ENCODE results near the gene DAB2IP.

Gene DAB2IP

GRCh38 chr9:121807823-121808278 lies 156.4 kb downstream of the DAB2IP start:
- POLR2A ChIA-PET (ENCODE audit: low non-redundant PET): no interaction called here
- CTCF ChIA-PET: interaction anchor here (0.5 to 0.6 kb wide), 2 partner anchors 108 to 226 kb away, joined by 3 to 4 read pairs; no protein-coding TSS in a partner anchor
- TF ChIP-seq CTCF (conservative IDR thresholded peaks at IDR 0.05; ENCODE audit: low read depth): no peak
- no peak for DNase-seq (ENCODE audit: low spot score)
- no peak overlapping the region for H3K27ac ChIP-seq

GRCh38 chr9:121808781-121809180 lies 157.3 kb downstream of the DAB2IP start:
- no peak for DNase-seq (ENCODE audit: low spot score)
- POLR2A ChIA-PET (ENCODE audit: low non-redundant PET): interaction anchor here (0.6 kb wide), 1 partner anchor 206 kb away, joined by 3 read pairs; no protein-coding TSS in a partner anchor
- CTCF ChIA-PET: interaction anchor here (0.5 to 0.6 kb wide), 2 partner anchors 109 to 227 kb away, joined by 3 to 4 read pairs; no protein-coding TSS in a partner anchor
- TF ChIP-seq CTCF (conservative IDR thresholded peaks at IDR 0.05; ENCODE audit: low read depth): no peak
- H3K27ac ChIP-seq: no peak overlapping the region

- DNase-seq (ENCODE audit: low spot score): no peak
- TF ChIP-seq CTCF (conservative IDR thresholded peaks at IDR 0.05; ENCODE audit: low read depth): no peak
- POLR2A ChIA-PET (ENCODE audit: low non-redundant PET): no interaction called here
- CTCF ChIA-PET: no interaction called here
- no peak overlapping the region for H3K27ac ChIP-seq
Observed at GRCh38 chr9:121809356-121810050, 158.1 kb downstream of the DAB2IP start.

DNA sequence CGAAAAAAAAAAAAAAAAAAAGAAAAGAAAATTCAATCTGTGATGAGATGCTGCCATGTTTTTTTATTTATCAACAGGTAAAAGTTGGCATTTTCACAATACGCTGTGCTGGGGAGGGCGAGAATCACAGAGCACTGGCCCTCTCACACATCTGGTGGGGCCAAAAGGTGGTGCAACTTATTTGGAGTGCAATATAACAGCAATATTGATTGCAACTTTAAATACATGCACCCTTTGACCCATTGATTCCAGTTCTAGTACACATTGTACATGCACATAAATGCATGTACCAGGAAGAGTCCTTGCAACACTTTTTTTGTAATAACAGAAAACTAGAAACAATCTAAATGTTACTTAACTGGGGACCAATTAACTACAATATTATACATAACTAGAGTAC lies 159.1 kb downstream of the DAB2IP start:
- H3K27ac ChIP-seq: no peak overlapping the region
- DNase-seq (ENCODE audit: low spot score): no peak
- CTCF ChIA-PET: no interaction called here
- TF ChIP-seq CTCF (conservative IDR thresholded peaks at IDR 0.05; ENCODE audit: low read depth): no peak
- POLR2A ChIA-PET (ENCODE audit: low non-redundant PET): no interaction called here

GRCh38 chr9:121811140-121811539 lies 159.7 kb downstream of the DAB2IP start:
- TF ChIP-seq CTCF (conservative IDR thresholded peaks at IDR 0.05; ENCODE audit: low read depth): no peak
- H3K27ac ChIP-seq: no peak overlapping the region
- POLR2A ChIA-PET (ENCODE audit: low non-redundant PET): no interaction called here
- CTCF ChIA-PET: interaction anchor here (0.6 kb wide), 1 partner anchor 193 kb away, joined by 5 read pairs; no protein-coding TSS in a partner anchor
- no peak for DNase-seq (ENCODE audit: low spot score)

GRCh38 chr9:121811751-121812150 lies 160.3 kb downstream of the DAB2IP start:
- ChIA-PET CTCF (interaction anchor here (0.7 kb wide), 1 partner anchor 207 kb away, joined by 3 read pairs; no protein-coding TSS in a partner anchor), POLR2A (ENCODE audit: low non-redundant PET) (no interaction called here)
- TF ChIP-seq CTCF (conservative IDR thresholded peaks at IDR 0.05; ENCODE audit: low read depth): no peak
- no peak for DNase-seq (ENCODE audit: low spot score)
- H3K27ac ChIP-seq: no peak overlapping the region

Measured in RWPE1 (cell line).